ENCODE results near the gene CLIP3. TPM values are rescaled to one million over a fixed set of nuclear protein-coding genes. Genes with fewer than 3 reads are reported as not detected.

The CLIP3 gene
- total and polyA plus RNA-seq, 9 of the 15 experiments (the other 6 are each of a cell fraction or from before 2014, with no cell fraction given): 0.01 to 0.50 (median 0.15) TPM; not detected in 1

- TF ChIP-seq GMEB1 (CRISPR knock-in tag; IDR thresholded peaks at IDR 0.05): no peak
- peak; percentile 58 for TF ChIP-seq PBX2 (CRISPR knock-in tag; IDR thresholded peaks at IDR 0.05; ENCODE audit: low read depth)
- TF ChIP-seq PBX2 (tag; conservative IDR thresholded peaks at IDR 0.05; ENCODE audit: low read depth): peak; percentile 74
- no peak for TF ChIP-seq ZBTB2 (IDR thresholded peaks at IDR 0.05)
- no peak for TF ChIP-seq ZNF77 (CRISPR knock-in tag; IDR thresholded peaks at IDR 0.05)
- TF ChIP-seq MAFK (IDR thresholded peaks at IDR 0.05; ENCODE audit: low read length): no peak
Observed at GRCh38 chr19:36073121-36073876, 40.6 kb upstream of the CLIP3 start (continued).

Measured in K562 (cell line).